Neural progenitor cell (in vitro differentiated cells): ENCODE results near the gene TANC1.

ENCODE experiments used
- EZH2phosphoT487 ChIP-seq: fragments of 200-600 bp; sonication (generic); IDR thresholded peaks from 2 replicates; pipeline ENCODE4 v1.6.1; 2017; ENCODE audit warnings: antibody characterized with exemption
- TF ChIP-seq, protein P1 (sequence below): fragments of 200-600 bp; sonication (generic); IDR thresholded peaks from 2 replicates; pipeline ENCODE4 v1.5.1; 2017; ENCODE audit warnings: antibody characterized with exemption, mild to moderate bottlenecking

DNA sequence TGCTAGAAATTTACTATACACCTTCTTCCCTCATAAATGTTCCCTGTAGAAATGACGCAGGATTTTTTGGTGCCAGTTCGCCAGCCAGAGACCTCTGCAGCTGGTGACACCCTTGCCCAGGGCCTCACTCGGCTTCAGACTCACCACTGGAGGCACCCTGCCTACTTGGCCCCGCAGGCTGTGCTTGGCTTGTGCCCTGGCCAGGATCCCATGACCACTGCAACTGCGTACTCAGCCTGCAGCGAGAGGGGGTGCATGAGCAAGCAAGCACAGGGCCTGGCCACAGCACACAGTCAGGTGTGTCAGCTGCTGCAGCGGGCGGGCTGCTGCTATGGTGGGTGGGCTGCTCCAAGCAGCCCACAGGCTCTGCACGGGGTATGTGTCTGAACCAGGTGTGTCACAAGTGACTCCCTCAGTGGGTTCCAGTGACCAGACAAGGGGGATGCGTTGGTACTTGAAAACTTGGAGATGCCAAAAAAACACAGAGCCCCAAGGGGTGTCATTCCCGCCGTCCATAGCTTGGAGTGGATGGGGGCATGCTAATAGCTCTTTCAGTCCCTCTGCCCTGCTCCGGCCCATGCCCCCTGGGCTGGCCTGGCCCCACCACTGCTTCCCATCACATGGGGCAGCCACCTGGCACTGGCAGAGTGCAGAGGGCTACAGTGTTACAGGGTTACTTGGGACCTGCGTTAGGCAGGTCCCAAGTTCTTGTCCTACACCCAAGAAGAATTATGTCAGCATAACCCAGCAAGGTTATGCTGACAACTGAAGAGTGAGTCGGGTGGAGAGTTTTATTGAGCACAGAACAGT is 46.6 kb upstream of the TANC1 start:
- TF ChIP-seq, protein P1, sequence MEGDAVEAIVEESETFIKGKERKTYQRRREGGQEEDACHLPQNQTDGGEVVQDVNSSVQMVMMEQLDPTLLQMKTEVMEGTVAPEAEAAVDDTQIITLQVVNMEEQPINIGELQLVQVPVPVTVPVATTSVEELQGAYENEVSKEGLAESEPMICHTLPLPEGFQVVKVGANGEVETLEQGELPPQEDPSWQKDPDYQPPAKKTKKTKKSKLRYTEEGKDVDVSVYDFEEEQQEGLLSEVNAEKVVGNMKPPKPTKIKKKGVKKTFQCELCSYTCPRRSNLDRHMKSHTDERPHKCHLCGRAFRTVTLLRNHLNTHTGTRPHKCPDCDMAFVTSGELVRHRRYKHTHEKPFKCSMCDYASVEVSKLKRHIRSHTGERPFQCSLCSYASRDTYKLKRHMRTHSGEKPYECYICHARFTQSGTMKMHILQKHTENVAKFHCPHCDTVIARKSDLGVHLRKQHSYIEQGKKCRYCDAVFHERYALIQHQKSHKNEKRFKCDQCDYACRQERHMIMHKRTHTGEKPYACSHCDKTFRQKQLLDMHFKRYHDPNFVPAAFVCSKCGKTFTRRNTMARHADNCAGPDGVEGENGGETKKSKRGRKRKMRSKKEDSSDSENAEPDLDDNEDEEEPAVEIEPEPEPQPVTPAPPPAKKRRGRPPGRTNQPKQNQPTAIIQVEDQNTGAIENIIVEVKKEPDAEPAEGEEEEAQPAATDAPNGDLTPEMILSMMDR = no peak
- TF ChIP-seq EZH2phosphoT487 = no peak
